WTC11 (cell line): ENCODE measurements around the gene PROSER3. TPM values are rescaled to one million over a fixed set of nuclear protein-coding genes. Genes with fewer than 3 reads are reported as not detected.
A peak's percentile ranks its signal among the peaks of the same experiment; 100 is the strongest.

Experiments used
- ATF1 ChIP-seq: sonication (generic); formaldehyde crosslinking; IDR thresholded peaks from 2 replicates; pipeline ENCODE4 v1.8.1; 2023; ENCODE audit warnings: mild to moderate bottlenecking, moderate library complexity, missing genetic modification reagents
- ATF3 ChIP-seq: sonication (generic); formaldehyde crosslinking; conservative IDR thresholded peaks from 2 replicates; pipeline ENCODE4 v1.8.1; 2022; ENCODE audit warnings: mild to moderate bottlenecking, missing genetic modification reagents
- CTCF ChIP-seq: fragments of 200-600 bp; IDR thresholded peaks from 2 replicates; pipeline ENCODE4 v1.8.0; 2022; ENCODE audit warnings: antibody characterized with exemption
- E2F1 ChIP-seq: sonication (generic); formaldehyde crosslinking; IDR thresholded peaks from 2 replicates; pipeline ENCODE4 v1.8.0; 2022; ENCODE audit warnings: mild to moderate bottlenecking, missing genetic modification reagents
- E2F5 ChIP-seq: sonication (generic); formaldehyde crosslinking; IDR thresholded peaks from 2 replicates; pipeline ENCODE4 v1.8.1; 2022; ENCODE audit warnings: mild to moderate bottlenecking, moderate library complexity, missing genetic modification reagents
- ERG ChIP-seq: fragments of 250-450 bp; sonication (Bioruptor Pico); IDR thresholded peaks from 2 replicates; pipeline ENCODE4 v1.8.0; 2021; ENCODE audit warnings: mild to moderate bottlenecking
- GABPB1 ChIP-seq: sonication (generic); formaldehyde crosslinking; IDR thresholded peaks from 2 replicates; pipeline ENCODE4 v1.8.1; 2023; ENCODE audit warnings: mild to moderate bottlenecking, missing genetic modification reagents
- GTF2I ChIP-seq: fragments of 250-450 bp; sonication (Bioruptor Pico); conservative IDR thresholded peaks from 2 replicates; pipeline ENCODE4 v1.4.0; 2021; ENCODE audit warnings: mild to moderate bottlenecking
- KAT7 ChIP-seq: sonication (generic); formaldehyde crosslinking; IDR thresholded peaks from 2 replicates; pipeline ENCODE4 v1.8.1; 2023; ENCODE audit warnings: missing genetic modification reagents, mild to moderate bottlenecking, borderline replicate concordance
- MYBL2 ChIP-seq: sonication (generic); formaldehyde crosslinking; IDR thresholded peaks from 2 replicates; pipeline ENCODE4 v1.8.1; 2023; ENCODE audit warnings: mild to moderate bottlenecking, moderate library complexity, missing genetic modification reagents
- NR1H2 ChIP-seq: sonication (generic); formaldehyde crosslinking; IDR thresholded peaks from 2 replicates; pipeline ENCODE4 v1.9.0; 2021; ENCODE audit warnings: mild to moderate bottlenecking, moderate library complexity, missing genetic modification reagents
- RORB ChIP-seq: fragments of 250-450 bp; sonication (Bioruptor Pico); IDR thresholded peaks from 2 replicates; pipeline ENCODE4 v1.9.0; 2021; ENCODE audit warnings: mild to moderate bottlenecking
- SMAD3 ChIP-seq: sonication (generic); formaldehyde crosslinking; IDR thresholded peaks from 2 replicates; pipeline ENCODE4 v1.8.0; 2022; ENCODE audit warnings: missing genetic modification reagents, mild to moderate bottlenecking, borderline replicate concordance
- SOX15 ChIP-seq: fragments of 250-450 bp; sonication (Bioruptor Pico); IDR thresholded peaks from 2 replicates; pipeline ENCODE4 v1.9.0; 2021; ENCODE audit warnings: mild to moderate bottlenecking
- SP1 ChIP-seq: sonication (generic); formaldehyde crosslinking; conservative IDR thresholded peaks from 2 replicates; pipeline ENCODE4 v1.8.1; 2022; ENCODE audit warnings: missing genetic modification reagents
- USF1 ChIP-seq: sonication (generic); formaldehyde crosslinking; IDR thresholded peaks from 2 replicates; pipeline ENCODE4 v1.8.0; 2022; ENCODE audit warnings: mild to moderate bottlenecking, missing genetic modification reagents
- USF2 ChIP-seq: sonication (generic); formaldehyde crosslinking; IDR thresholded peaks from 2 replicates; pipeline ENCODE4 v1.8.1; 2023; ENCODE audit warnings: mild to moderate bottlenecking, missing genetic modification reagents, moderate library complexity
- ZMAT4 ChIP-seq: fragments of 250-450 bp; sonication (Bioruptor Pico); IDR thresholded peaks from 2 replicates; pipeline ENCODE4 v1.9.0; 2021; ENCODE audit warnings: mild to moderate bottlenecking
- ZNF232 ChIP-seq: sonication (generic); formaldehyde crosslinking; IDR thresholded peaks from 2 replicates; pipeline ENCODE4 v1.8.0; 2022; ENCODE audit warnings: mild to moderate bottlenecking, missing genetic modification reagents
- ZNF263 ChIP-seq: sonication (generic); formaldehyde crosslinking; IDR thresholded peaks from 2 replicates; pipeline ENCODE4 v1.8.1; 2022; ENCODE audit warnings: low read depth, mild to moderate bottlenecking, moderate library complexity, missing genetic modification reagents
- ZNF396 ChIP-seq: fragments of 250-450 bp; sonication (Bioruptor Pico); IDR thresholded peaks from 2 replicates; pipeline ENCODE4 v1.8.0; 2021; ENCODE audit warnings: mild to moderate bottlenecking, moderate library complexity, borderline replicate concordance
- ZNF512 ChIP-seq: sonication (generic); formaldehyde crosslinking; IDR thresholded peaks from 2 replicates; pipeline ENCODE4 v1.8.1; 2022; ENCODE audit warnings: missing genetic modification reagents, borderline replicate concordance
- ZNF671 ChIP-seq: fragments of 250-450 bp; sonication (Bioruptor Pico); IDR thresholded peaks from 2 replicates; pipeline ENCODE4 v1.8.0; 2021; ENCODE audit warnings: mild to moderate bottlenecking
- total RNA-seq: library from RNA; stranded (reverse); gene quantifications from 3 replicates; pipeline ENCODE4 v1.2.3, GENCODE V29; 2021

PROSER3 gene
- total RNA-seq, 1 experiment from 2014 or later = 32.9 TPM

- TF ChIP-seq CTCF (peak; percentile 39; the same call in 1 of the 2 replicates), ZNF232 (no peak; the same call in 1 of the 2 replicates), E2F1 (CRISPR knock-in tag) (no peak), USF2 (CRISPR knock-in tag) (peak; percentile 46), RORB (CRISPR knock-in tag) (no peak), GTF2I (0 out of 2 replicates have a peak, but pooled peaks have one; percentile 28), SMAD3 (CRISPR knock-in tag) (no peak), ZNF512 (CRISPR knock-in tag) (no peak), ZNF671 (no peak), ZMAT4 (CRISPR knock-in tag) (no peak), MYBL2 (CRISPR knock-in tag) (no peak), KAT7 (no peak), USF1 (CRISPR knock-in tag) (no peak; the same call in 1 of the 2 replicates), NR1H2 (CRISPR knock-in tag) (no peak), SP1 (CRISPR knock-in tag) (no peak), ZNF396 (CRISPR knock-in tag) (no peak), ATF1 (CRISPR knock-in tag) (no peak), E2F5 (CRISPR knock-in tag) (peak; percentile 68), ZNF263 (CRISPR knock-in tag) (peak; percentile 91; the same call in 1 of the 2 replicates), ERG (CRISPR knock-in tag) (no peak), SOX15 (CRISPR knock-in tag) (no peak), GABPB1 (0 out of 2 replicates have a peak, but pooled peaks have one; percentile 52), ATF3 (no peak)
Observed at GRCh38 chr19:35716801-35717664, 40.9 kb upstream of the PROSER3 start (continued).
